CD4-positive, alpha-beta T cell (primary cell): Measurements from ENCODE around the gene NFYB. TPM values are rescaled to one million over a fixed set of nuclear protein-coding genes. Genes with fewer than 3 reads are reported as not detected.

ENCODE experiments used
- ATAC-seq: fragments of 200-7000 bp; cut with Tn5 transposase; one replicate; pipeline ENCODE4 v1.10.0; 2022; ENCODE audit warnings: mild to moderate bottlenecking; ENCODE audit not compliant: poor library complexity
- CTCF ChIA-PET: fragments of 350-600 bp; sonication (Branson Sonifier 250); formaldehyde crosslinking; loops from one replicate; lab custom pipeline; 2021; ENCODE audit warnings: antibody characterized with exemption, inconsistent platforms; lab: Charles Lee
- POLR2A ChIA-PET: fragments of 350-600 bp; sonication (Branson Sonifier 250); formaldehyde crosslinking; loops from one replicate; lab custom pipeline; 2021; ENCODE audit warnings: antibody characterized with exemption, inconsistent platforms; lab: Charles Lee
- DNase-seq, 14 experiments: peaks; one replicate each; pipeline ENCODE4 v3.0.0-alpha.2; 2013 to 2020; ENCODE audit warnings: mixed read lengths in 2 of 14
- H3K27ac ChIP-seq, 2 donors: one replicate each; pipeline versions ENCODE4 v1.5.1 to v1.7.0; 2013; ENCODE audit warnings: low read length in 2 of 2, low read depth in 1 of 2, mild to moderate bottlenecking in 1 of 2
- H3K27me3 ChIP-seq, 2 experiments: 1 replicate in 1 of 2; 2 replicates in 1 of 2; pipeline versions ENCODE4 v1.6.1 to v1.7.0; 2013; ENCODE audit warnings: low read length in 2 of 2, control low read depth in 1 of 2, mild to moderate bottlenecking in 1 of 2, moderate library complexity in 1 of 2; ENCODE audit not compliant: insufficient read depth in 2 of 2, control insufficient read depth in 1 of 2
- H3K36me3 ChIP-seq: one replicate; pipeline ENCODE4 v1.6.1; 2013; ENCODE audit warnings: low read length, control low read depth; ENCODE audit not compliant: insufficient read depth
- H3K4me1 ChIP-seq: one replicate; pipeline ENCODE4 v1.6.1; 2013; ENCODE audit warnings: low read length, control low read depth; ENCODE audit not compliant: insufficient read depth
- H3K4me3 ChIP-seq: one replicate; pipeline ENCODE4 v1.5.1; 2013; ENCODE audit warnings: mild to moderate bottlenecking, low read length, moderate library complexity
- H3K9me3 ChIP-seq, 2 experiments: 1 replicate in 1 of 2; 2 replicates in 1 of 2; pipeline versions ENCODE4 v1.6.1 to v1.7.0; 2013; ENCODE audit warnings: low read length in 2 of 2, mild to moderate bottlenecking in 2 of 2, control low read depth in 1 of 2, moderate library complexity in 1 of 2; ENCODE audit not compliant: control insufficient read depth in 1 of 2, insufficient read depth in 1 of 2
- H3K27ac Mint-ChIP-seq: one replicate; pipeline ENCODE4 v1.8.0; 2020; ENCODE audit warnings: mixed read lengths
- H3K27me3 Mint-ChIP-seq: one replicate; pipeline ENCODE4 v1.8.0; 2021; ENCODE audit warnings: mixed read lengths
- H3K36me3 Mint-ChIP-seq: one replicate; pipeline ENCODE4 v1.8.0; 2021; ENCODE audit warnings: low read depth, mixed read lengths
- H3K4me1 Mint-ChIP-seq: one replicate; pipeline ENCODE4 v1.8.0; 2021; ENCODE audit warnings: low read depth, mixed read lengths
- H3K4me3 Mint-ChIP-seq: one replicate; pipeline ENCODE4 v1.8.0; 2020; ENCODE audit warnings: mild to moderate bottlenecking, mixed read lengths
- H3K9me3 Mint-ChIP-seq: one replicate; pipeline ENCODE4 v1.8.0; 2020; ENCODE audit warnings: mixed read lengths
- CTCF ChIP-seq: fragments of 200-600 bp; IDR thresholded peaks from one replicate; pipeline ENCODE4 v1.8.0; 2022; ENCODE audit warnings: antibody characterized with exemption, mild to moderate bottlenecking
- intact Hi-C, 2 experiments: fragments of 100-400 bp; cut with DNase I in 1 of 2; cut with micrococcal nuclease in 1 of 2; formaldehyde crosslinking; loops; one replicate each; pipeline versions ENCODE4 v1.15.1 to v1.9.0; 2023 to 2025; cut with DNase I, micrococcal nuclease
- total RNA-seq, 174 experiments: library from RNA in 2 of 174; stranded (reverse) in 2 of 174; gene quantifications; one replicate each; pipeline ENCODE4 v1.2.3 and lab custom pipeline; 2021 to 2026

NFYB gene
- total RNA-seq, 2 experiments from 2014 or later = 12.8 to 14.6 TPM

GRCh38 chr12:104073699-104074098 is 64.3 kb downstream of the NFYB start:
- H3K4me3 ChIP-seq = no peak overlapping the region
- Mint-ChIP-seq H3K27me3 (no peaks in the 10 kb centered on the region), H3K27ac (no peak overlapping the region), H3K4me1 (peaks cover 16% of the 10 kb centered on the region), H3K36me3 (peaks cover 68% of the 10 kb centered on the region), H3K9me3 (no peaks in the 10 kb centered on the region), H3K4me3 (no peak overlapping the region)
- ChIA-PET CTCF (no interaction called here), POLR2A (no interaction called here)
- no peak for TF ChIP-seq CTCF
- intact Hi-C loops = no loop called here
- H3K27me3 ChIP-seq = no peaks in the 10 kb centered on the region
- H3K9me3 ChIP-seq = no peaks in the 10 kb centered on the region
- H3K36me3 ChIP-seq = peaks cover 11% of the 10 kb centered on the region
- H3K27ac ChIP-seq = no peak overlapping the region
- DNase-seq (no peak), ATAC-seq (no peak)
- no peaks in the 10 kb centered on the region for H3K4me1 ChIP-seq

- Histone ChIP-seq H3K27me3 (no peaks in the 10 kb centered on the region), H3K9me3 (no peaks in the 10 kb centered on the region), H3K4me3 (no peak overlapping the region), H3K36me3 (peaks cover 16% of the 10 kb centered on the region), H3K4me1 (no peaks in the 10 kb centered on the region), H3K27ac (no peak overlapping the region)
- no peaks in the 10 kb centered on the region for H3K9me3 Mint-ChIP-seq
- no peak overlapping the region for H3K4me3 Mint-ChIP-seq
- TF ChIP-seq CTCF = no peak
- ChIA-PET POLR2A (no interaction called here), CTCF (no interaction called here)
- H3K27me3 Mint-ChIP-seq = no peaks in the 10 kb centered on the region
- peaks cover 75% of the 10 kb centered on the region for H3K36me3 Mint-ChIP-seq
- intact Hi-C loops = no loop called here
- H3K27ac Mint-ChIP-seq = no peak overlapping the region
- peaks cover 27% of the 10 kb centered on the region for H3K4me1 Mint-ChIP-seq
- DNase-seq (no peak), ATAC-seq (no peak)
These were observed 65.9 kb downstream of the NFYB start for GRCh38 chr12:104072099-104072498.

Other genes starting within 250 kb of the NFYB start
- 100 to 1,000 TPM; 201 to 212 TPM for gene HSP90B1, start 207.8 kb downstream of the NFYB start, total RNA-seq
- 10 to 100 TPM; 27.5 to 29.6 TPM for gene TDG, start 172.3 kb downstream of the NFYB start, total RNA-seq
- gene GLT8D2, start 88.0 kb downstream of the NFYB start, total RNA-seq = not detected
- gene HCFC2, start 73.7 kb downstream of the NFYB start, total RNA-seq = 10 to 100 TPM; 11.2 to 15.1 TPM
- gene TXNRD1, start 77.6 kb upstream of the NFYB start, total RNA-seq = 10 to 100 TPM; 24.6 to 27.2 TPM
- 10 to 100 TPM; 13.5 to 14.3 TPM for gene EID3, start 165.5 kb upstream of the NFYB start, total RNA-seq